ENCODE results near the gene E2F4. TPM values are rescaled to one million over a fixed set of nuclear protein-coding genes. Genes with fewer than 3 reads are reported as not detected.

Gene E2F4
- total RNA-seq, 2 donors from 2014 or later, result 51.9 to 88.7 TPM

- Histone ChIP-seq H3K36me3 (replicated peaks in 1 of 2; ENCODE audit: insufficient read depth in 1 of 2, low read depth in 2 of 2) (no peaks in the 10 kb centered on the region), H3K27ac (no peak overlapping the region), H3K27me3 (no peaks in the 10 kb centered on the region), H3K4me3 (no peak overlapping the region), H3K4me1 (peaks cover 30% of the 10 kb centered on the region), H3K9me3 (no peaks in the 10 kb centered on the region)
- intact Hi-C loops (cut with DNase I), result loop anchor here (10.0 kb wide), 1 partner anchor 212 kb away; no protein-coding TSS in a partner anchor
- no peak for DNase-seq
- TF ChIP-seq POLR2A (IDR thresholded peaks at IDR 0.05), result no peak
- TF ChIP-seq, protein P1, sequence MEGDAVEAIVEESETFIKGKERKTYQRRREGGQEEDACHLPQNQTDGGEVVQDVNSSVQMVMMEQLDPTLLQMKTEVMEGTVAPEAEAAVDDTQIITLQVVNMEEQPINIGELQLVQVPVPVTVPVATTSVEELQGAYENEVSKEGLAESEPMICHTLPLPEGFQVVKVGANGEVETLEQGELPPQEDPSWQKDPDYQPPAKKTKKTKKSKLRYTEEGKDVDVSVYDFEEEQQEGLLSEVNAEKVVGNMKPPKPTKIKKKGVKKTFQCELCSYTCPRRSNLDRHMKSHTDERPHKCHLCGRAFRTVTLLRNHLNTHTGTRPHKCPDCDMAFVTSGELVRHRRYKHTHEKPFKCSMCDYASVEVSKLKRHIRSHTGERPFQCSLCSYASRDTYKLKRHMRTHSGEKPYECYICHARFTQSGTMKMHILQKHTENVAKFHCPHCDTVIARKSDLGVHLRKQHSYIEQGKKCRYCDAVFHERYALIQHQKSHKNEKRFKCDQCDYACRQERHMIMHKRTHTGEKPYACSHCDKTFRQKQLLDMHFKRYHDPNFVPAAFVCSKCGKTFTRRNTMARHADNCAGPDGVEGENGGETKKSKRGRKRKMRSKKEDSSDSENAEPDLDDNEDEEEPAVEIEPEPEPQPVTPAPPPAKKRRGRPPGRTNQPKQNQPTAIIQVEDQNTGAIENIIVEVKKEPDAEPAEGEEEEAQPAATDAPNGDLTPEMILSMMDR (IDR thresholded peaks at IDR 0.05), result no peak
- ATAC-seq, result no peak
- 36 to 49% methylated on average over 4 to 5 of the region's 5 CpGs for WGBS, 2 donors
Measured at GRCh38 chr16:67186550-67186950, 5.4 kb upstream of the E2F4 start.

DNA sequence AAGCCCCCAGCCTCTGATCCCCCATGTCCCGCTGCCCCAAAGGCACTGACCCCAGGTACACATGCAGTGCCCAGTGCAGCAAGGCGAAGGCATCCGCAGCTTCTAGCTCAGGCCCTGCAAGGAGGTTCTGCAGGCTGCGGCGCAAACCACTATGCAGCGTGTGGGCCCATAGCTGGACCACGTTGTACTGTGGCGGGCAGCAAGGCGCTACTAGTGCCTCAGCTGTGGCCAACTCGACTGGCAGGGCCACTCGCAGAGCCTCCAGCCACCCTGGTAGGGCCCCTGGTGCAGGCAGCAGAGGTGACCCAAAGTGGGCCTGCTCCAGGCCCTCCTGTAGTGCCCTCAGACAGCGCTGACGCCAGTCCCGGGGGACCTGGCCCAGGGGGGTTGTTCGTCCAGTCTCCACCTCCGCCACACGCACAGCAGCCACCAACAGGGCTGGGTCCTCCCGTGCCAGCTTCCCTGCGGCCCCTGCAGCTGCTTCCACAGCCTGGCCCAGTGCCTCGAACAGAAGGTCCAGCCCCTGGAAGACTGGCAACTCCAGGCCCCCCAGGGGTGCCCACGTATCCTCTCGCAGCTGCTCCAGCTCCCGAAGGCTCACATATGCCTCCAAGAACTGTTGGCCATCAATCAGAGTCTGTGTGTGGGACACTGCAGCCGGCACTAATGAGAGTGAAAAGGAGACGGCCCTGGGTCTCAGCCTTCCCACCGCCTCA lies 4.6 kb upstream of the E2F4 start:
- WGBS, 2 donors, result 77 to 79% methylated on average over 6 to 25 of the region's 26 CpGs
- no peak for DNase-seq

GRCh38 chr16:67188323-67188722 lies 3.6 kb upstream of the E2F4 start:
- DNase-seq (no peak), ATAC-seq (no peak)
- Histone ChIP-seq H3K4me3 (no peak overlapping the region), H3K36me3 (replicated peaks in 1 of 2; ENCODE audit: insufficient read depth in 1 of 2, low read depth in 2 of 2) (no peaks in the 10 kb centered on the region), H3K27ac (no peak overlapping the region), H3K9me3 (no peaks in the 10 kb centered on the region), H3K4me1 (peaks cover 37% of the 10 kb centered on the region), H3K27me3 (no peaks in the 10 kb centered on the region)
- intact Hi-C loops (cut with DNase I), result loop anchor here (10.0 kb wide), 1 partner anchor 214 kb away; no protein-coding TSS in a partner anchor
- TF ChIP-seq POLR2A (IDR thresholded peaks at IDR 0.05), result no peak
- TF ChIP-seq, protein P1 (IDR thresholded peaks at IDR 0.05), result no peak
- 71 to 72% methylated on average over 3 to 4 of the region's 4 CpGs for WGBS, 2 donors

More for the DNA sequence above, 4.6 kb upstream of the E2F4 start:
- H3K4me3 ChIP-seq, result no peak overlapping the region
- no peak for ATAC-seq
- H3K36me3 ChIP-seq (replicated peaks in 1 of 2; ENCODE audit: insufficient read depth in 1 of 2, low read depth in 2 of 2), result no peaks in the 10 kb centered on the region
- H3K27me3 ChIP-seq, result no peaks in the 10 kb centered on the region
- peaks cover 34% of the 10 kb centered on the region for H3K4me1 ChIP-seq
- H3K27ac ChIP-seq, result no peak overlapping the region
- no peaks in the 10 kb centered on the region for H3K9me3 ChIP-seq
- no peak for TF ChIP-seq POLR2A (IDR thresholded peaks at IDR 0.05)
- TF ChIP-seq, protein P1 (IDR thresholded peaks at IDR 0.05), result no peak
- intact Hi-C loops (cut with DNase I), result loop anchor here (10.0 kb wide), 1 partner anchor 213 kb away; no protein-coding TSS in a partner anchor

DNA sequence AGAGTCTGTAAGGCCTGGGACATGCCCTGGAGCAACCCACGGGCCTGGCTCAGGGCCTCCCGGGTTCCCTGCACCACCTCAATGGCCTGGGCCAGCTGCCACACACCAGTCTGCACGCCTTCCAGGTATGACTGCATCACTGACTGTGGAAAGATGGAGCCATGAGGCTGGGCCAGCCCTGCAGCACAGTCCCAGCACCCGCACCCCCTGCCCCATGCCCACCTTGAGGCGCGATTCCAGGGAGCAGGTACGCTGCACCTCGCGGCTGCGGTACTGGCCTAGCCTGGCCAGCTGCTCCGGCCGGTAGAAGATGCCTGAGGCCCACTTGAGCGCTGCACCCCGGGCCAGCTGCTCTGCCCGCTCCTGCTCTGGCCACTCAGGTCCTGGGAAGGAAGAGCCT lies 3.2 kb upstream of the E2F4 start:
- intact Hi-C loops (cut with DNase I), result loop anchor here (10.0 kb wide), 1 partner anchor 214 kb away; no protein-coding TSS in a partner anchor
- 80 to 84% methylated on average over 4 to 15 of the region's 15 CpGs for WGBS, 2 donors
- H3K27me3 ChIP-seq, result no peaks in the 10 kb centered on the region
- no peak for DNase-seq
- H3K4me3 ChIP-seq, result no peak overlapping the region
- ATAC-seq, result no peak
- H3K4me1 ChIP-seq, result peaks cover 41% of the 10 kb centered on the region
- H3K36me3 ChIP-seq (replicated peaks in 1 of 2; ENCODE audit: insufficient read depth in 1 of 2, low read depth in 2 of 2), result no peaks in the 10 kb centered on the region
- H3K27ac ChIP-seq, result no peak overlapping the region
- TF ChIP-seq, protein P1 (IDR thresholded peaks at IDR 0.05), result no peak
- no peak for TF ChIP-seq POLR2A (IDR thresholded peaks at IDR 0.05)
- no peaks in the 10 kb centered on the region for H3K9me3 ChIP-seq

GRCh38 chr16:67190041-67190440 lies 1.9 kb upstream of the E2F4 start, which contains the start of gene EXOC3L1:
Gene EXOC3L1 (minus strand): TSS chr16:67190136. CDS start chr16:67189676, 460 bp downstream.
- no peaks in the 10 kb centered on the region for H3K27me3 ChIP-seq

More at GRCh38 chr16:67190041-67190440, 1.9 kb upstream of the E2F4 start, which contains the start of gene EXOC3L1:
- Histone ChIP-seq H3K36me3 (replicated peaks in 1 of 2; ENCODE audit: insufficient read depth in 1 of 2, low read depth in 2 of 2) (peaks cover 0 to 3% of the 10 kb centered on the region in 2 donors), H3K4me1 (peaks cover 35% of the 10 kb centered on the region), H3K4me3 (no peak within 1 kb of the TSS), H3K9me3 (no peaks in the 10 kb centered on the region), H3K27ac (no peak within 1 kb of the TSS)
- ATAC-seq (no peak), DNase-seq (no peak)
- TF ChIP-seq POLR2A (IDR thresholded peaks at IDR 0.05), result no peak
- TF ChIP-seq, protein P1 (IDR thresholded peaks at IDR 0.05), result no peak
- WGBS, 2 donors, result 45 to 57% methylated on average over 6 of the region's 6 CpGs
- intact Hi-C loops (cut with DNase I), result no loop called here

All from body of pancreas (tissue), 4 donors.